Fibroblast of skin of scalp (primary cell): Measurements from ENCODE around the gene CBL.

ENCODE experiments used
- DNase-seq: peaks from one replicate; pipeline ENCODE4 v3.0.0-alpha.2; 2013

CBL gene

GRCh38 chr11:119315131-119316015 is 109.2 kb downstream of the CBL start:
- peak; percentile 72 for DNase-seq

GRCh38 chr11:119316016-119316728 is 110.0 kb downstream of the CBL start:
- peak; percentile 46 for DNase-seq

GRCh38 chr11:119316729-119317591 is 110.8 kb downstream of the CBL start, which contains the start of gene MCAM:
Gene MCAM (minus strand): TSS chr11:119317130. CDS start chr11:119317101, 29 bp downstream.
- DNase-seq, result peak; percentile 72

GRCh38 chr11:119317592-119318239 is 111.6 kb downstream of the CBL start:
- DNase-seq, result no peak

GRCh38 chr11:119318240-119319135 is 112.3 kb downstream of the CBL start:
- DNase-seq, result peak; percentile 74

- DNase-seq, result no peak
These were observed 113.1 kb downstream of the CBL start for GRCh38 chr11:119319136-119319699.

GRCh38 chr11:119319700-119320239 is 113.6 kb downstream of the CBL start:
- no peak for DNase-seq

GRCh38 chr11:119320240-119320775 is 114.2 kb downstream of the CBL start:
- peak; percentile 89 for DNase-seq

GRCh38 chr11:119320776-119321524 is 114.8 kb downstream of the CBL start:
- peak; percentile 86 for DNase-seq

GRCh38 chr11:119322360-119322739 is 116.2 kb downstream of the CBL start:
- DNase-seq, result no peak

GRCh38 chr11:119322921-119323531 is 116.9 kb downstream of the CBL start:
- no peak for DNase-seq

- DNase-seq, result peak; percentile 77
These were observed 117.4 kb downstream of the CBL start for GRCh38 chr11:119323532-119324033.

- no peak for DNase-seq
These were observed 118.0 kb downstream of the CBL start for GRCh38 chr11:119324189-119324588.

- no peak for DNase-seq
These were observed 123.2 kb downstream of the CBL start for GRCh38 chr11:119329320-119329719.

- no peak for DNase-seq
These were observed 124.1 kb downstream of the CBL start for GRCh38 chr11:119330237-119330636.

- no peak for DNase-seq
These were observed 126.1 kb downstream of the CBL start for GRCh38 chr11:119332111-119332765.

- DNase-seq, result peak; percentile 98
These were observed 128.2 kb downstream of the CBL start, which contains the start of gene RNF26 for GRCh38 chr11:119334174-119334930. Gene RNF26 (plus strand): TSS chr11:119334527. CDS start chr11:119335123, 596 bp downstream.
